ENCODE results near the gene AIF1L.

The AIF1L gene

DNA sequence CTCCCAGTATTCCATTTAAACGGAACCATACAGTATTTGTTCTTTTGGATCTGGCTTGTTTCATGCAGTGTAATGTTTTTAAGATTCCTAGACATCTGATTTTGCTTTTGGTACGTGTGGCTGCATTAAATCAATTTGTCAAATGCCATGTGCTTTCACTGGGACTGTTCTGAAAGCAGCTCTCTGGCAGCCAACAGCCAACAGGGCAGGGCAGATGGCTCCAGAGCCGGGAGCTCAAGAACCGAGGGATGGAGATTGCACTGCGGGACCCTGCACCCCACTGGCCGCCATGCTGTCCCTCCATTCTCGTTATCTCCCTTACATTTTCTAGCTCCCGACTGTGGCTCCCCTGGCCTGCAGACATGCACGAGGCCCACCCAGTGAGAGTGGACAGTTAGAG is 33.4 kb upstream of the AIF1L start:
- Histone ChIP-seq H3K27me3 (ENCODE audit: control insufficient read depth, insufficient read depth, low read length) (no peaks in the 10 kb centered on the region), H3K9ac (ENCODE audit: low read depth, low read length) (no peak overlapping the region), H3K9me3 (ENCODE audit: control insufficient read depth, insufficient read depth, low read length) (no peaks in the 10 kb centered on the region), H3K4me3 (ENCODE audit: low read depth, low read length) (no peak overlapping the region), H3K36me3 (ENCODE audit: control insufficient read depth, insufficient read depth, low read length) (no peaks in the 10 kb centered on the region), H3K4me1 (ENCODE audit: control insufficient read depth, insufficient read depth, low read length) (no peaks in the 10 kb centered on the region)

DNA sequence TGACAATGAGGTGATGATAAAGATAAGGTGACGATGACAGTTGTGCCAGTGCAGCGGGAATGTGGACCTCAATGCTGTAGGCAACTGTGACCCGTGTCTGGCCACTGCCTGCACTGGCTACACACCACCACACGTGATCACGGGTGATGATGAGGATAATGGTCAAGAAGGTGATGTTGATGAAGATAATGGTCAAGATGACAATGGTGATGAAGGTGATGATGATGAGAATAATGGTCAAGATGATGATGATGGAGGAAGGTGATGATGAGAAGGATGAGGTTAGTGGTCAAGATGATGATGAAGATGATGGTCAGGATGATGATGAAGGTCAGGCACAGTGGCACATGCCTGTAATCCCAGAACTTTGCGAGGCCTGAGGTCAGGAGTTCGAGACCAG is 30.7 kb upstream of the AIF1L start:
- H3K4me3 ChIP-seq (ENCODE audit: low read depth, low read length): no peak overlapping the region
- H3K36me3 ChIP-seq (ENCODE audit: control insufficient read depth, insufficient read depth, low read length): no peaks in the 10 kb centered on the region
- H3K9me3 ChIP-seq (ENCODE audit: control insufficient read depth, insufficient read depth, low read length): no peaks in the 10 kb centered on the region
- H3K9ac ChIP-seq (ENCODE audit: low read depth, low read length): no peak overlapping the region
- no peaks in the 10 kb centered on the region for H3K27me3 ChIP-seq (ENCODE audit: control insufficient read depth, insufficient read depth, low read length)
- no peaks in the 10 kb centered on the region for H3K4me1 ChIP-seq (ENCODE audit: control insufficient read depth, insufficient read depth, low read length)

DNA sequence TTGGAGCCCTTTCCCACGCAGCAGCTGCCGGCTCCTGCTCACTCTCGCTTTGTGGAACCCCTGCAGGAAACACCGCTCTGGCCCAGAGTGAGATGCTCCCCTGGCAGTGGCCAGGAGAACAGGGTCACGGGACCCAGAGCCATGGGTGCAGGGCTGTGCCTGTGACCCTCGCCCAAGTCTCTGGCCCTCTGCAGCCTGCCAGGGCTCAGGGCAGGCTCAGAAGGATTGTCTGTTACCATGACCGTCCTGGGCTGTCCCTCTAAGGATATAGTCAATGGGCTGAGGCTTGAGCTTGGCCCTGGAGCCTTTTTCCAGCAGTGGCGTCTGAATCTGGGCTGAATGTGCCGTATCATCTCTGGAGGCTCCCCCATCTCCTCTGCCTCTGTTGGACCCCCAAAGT is 28.7 kb upstream of the AIF1L start:
- H3K9ac ChIP-seq (ENCODE audit: low read depth, low read length): no peak overlapping the region

DNA sequence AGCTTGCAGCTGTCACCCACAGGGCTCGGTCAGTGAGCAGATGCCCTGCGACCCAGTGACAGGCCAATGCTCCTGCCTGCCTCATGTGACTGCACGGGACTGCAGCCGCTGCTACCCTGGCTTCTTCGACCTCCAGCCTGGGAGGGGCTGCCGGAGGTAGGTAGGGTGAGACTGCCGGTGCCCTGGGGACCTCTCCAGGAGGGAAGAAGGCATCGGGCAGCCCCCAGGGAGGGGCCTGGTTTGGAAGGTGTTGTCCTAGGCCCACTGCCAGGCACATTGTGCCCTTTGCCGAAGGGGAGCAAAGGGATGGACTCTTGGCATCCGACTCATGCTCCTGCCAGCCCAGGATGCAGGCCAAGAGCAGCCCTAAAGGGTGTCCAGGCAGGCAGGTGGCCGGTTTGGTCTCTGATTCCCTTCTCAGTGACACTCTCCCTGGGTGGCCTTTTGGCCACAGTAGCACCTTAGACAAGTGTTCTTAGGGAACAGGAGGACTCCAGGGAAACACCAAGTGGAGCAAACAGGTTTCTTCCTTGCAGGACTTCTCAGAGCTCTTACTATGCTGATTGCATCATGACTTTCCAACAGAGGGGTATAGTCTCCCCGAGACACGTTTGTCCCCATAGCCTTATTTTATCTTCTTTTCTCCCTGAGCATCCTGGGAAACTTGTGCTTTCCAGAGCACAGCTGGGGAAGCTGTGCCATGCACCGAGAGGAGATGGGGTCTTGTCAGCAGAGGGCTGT is 28.1 kb upstream of the AIF1L start:
- no peak overlapping the region for H3K9ac ChIP-seq (ENCODE audit: low read depth, low read length)
- H3K4me3 ChIP-seq (ENCODE audit: low read depth, low read length): no peak overlapping the region
- no peaks in the 10 kb centered on the region for H3K36me3 ChIP-seq (ENCODE audit: control insufficient read depth, insufficient read depth, low read length)
- H3K27me3 ChIP-seq (ENCODE audit: control insufficient read depth, insufficient read depth, low read length): no peaks in the 10 kb centered on the region
- no peaks in the 10 kb centered on the region for H3K4me1 ChIP-seq (ENCODE audit: control insufficient read depth, insufficient read depth, low read length)
- H3K9me3 ChIP-seq (ENCODE audit: control insufficient read depth, insufficient read depth, low read length): no peaks in the 10 kb centered on the region

More for the DNA sequence above, 28.7 kb upstream of the AIF1L start:
- Histone ChIP-seq H3K4me3 (ENCODE audit: low read depth, low read length) (no peak overlapping the region), H3K4me1 (ENCODE audit: control insufficient read depth, insufficient read depth, low read length) (no peaks in the 10 kb centered on the region), H3K36me3 (ENCODE audit: control insufficient read depth, insufficient read depth, low read length) (no peaks in the 10 kb centered on the region), H3K27me3 (ENCODE audit: control insufficient read depth, insufficient read depth, low read length) (no peaks in the 10 kb centered on the region), H3K9me3 (ENCODE audit: control insufficient read depth, insufficient read depth, low read length) (no peaks in the 10 kb centered on the region)

DNA sequence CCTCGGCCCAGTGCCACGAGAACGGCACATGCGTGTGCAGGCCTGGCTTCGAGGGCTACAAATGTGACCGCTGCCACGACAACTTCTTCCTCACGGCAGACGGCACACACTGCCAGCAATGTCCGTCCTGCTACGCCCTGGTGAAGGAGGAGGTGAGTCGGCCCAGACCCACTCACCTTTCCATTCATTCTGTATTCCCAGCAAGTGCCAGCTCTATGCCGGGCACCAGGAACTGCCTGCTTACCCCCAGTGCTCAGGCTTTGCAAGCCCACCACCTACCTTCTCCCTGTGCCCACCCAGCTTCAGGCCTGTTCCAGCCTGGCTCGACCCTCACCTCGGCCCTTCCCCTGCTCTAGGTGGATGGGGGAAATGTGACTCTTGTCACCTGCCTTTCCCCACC is 26.6 kb upstream of the AIF1L start:
- H3K4me3 ChIP-seq (ENCODE audit: low read depth, low read length): no peak overlapping the region
- H3K27me3 ChIP-seq (ENCODE audit: control insufficient read depth, insufficient read depth, low read length): no peaks in the 10 kb centered on the region
- no peaks in the 10 kb centered on the region for H3K36me3 ChIP-seq (ENCODE audit: control insufficient read depth, insufficient read depth, low read length)
- no peaks in the 10 kb centered on the region for H3K9me3 ChIP-seq (ENCODE audit: control insufficient read depth, insufficient read depth, low read length)
- no peak overlapping the region for H3K9ac ChIP-seq (ENCODE audit: low read depth, low read length)
- H3K4me1 ChIP-seq (ENCODE audit: control insufficient read depth, insufficient read depth, low read length): no peaks in the 10 kb centered on the region

DNA sequence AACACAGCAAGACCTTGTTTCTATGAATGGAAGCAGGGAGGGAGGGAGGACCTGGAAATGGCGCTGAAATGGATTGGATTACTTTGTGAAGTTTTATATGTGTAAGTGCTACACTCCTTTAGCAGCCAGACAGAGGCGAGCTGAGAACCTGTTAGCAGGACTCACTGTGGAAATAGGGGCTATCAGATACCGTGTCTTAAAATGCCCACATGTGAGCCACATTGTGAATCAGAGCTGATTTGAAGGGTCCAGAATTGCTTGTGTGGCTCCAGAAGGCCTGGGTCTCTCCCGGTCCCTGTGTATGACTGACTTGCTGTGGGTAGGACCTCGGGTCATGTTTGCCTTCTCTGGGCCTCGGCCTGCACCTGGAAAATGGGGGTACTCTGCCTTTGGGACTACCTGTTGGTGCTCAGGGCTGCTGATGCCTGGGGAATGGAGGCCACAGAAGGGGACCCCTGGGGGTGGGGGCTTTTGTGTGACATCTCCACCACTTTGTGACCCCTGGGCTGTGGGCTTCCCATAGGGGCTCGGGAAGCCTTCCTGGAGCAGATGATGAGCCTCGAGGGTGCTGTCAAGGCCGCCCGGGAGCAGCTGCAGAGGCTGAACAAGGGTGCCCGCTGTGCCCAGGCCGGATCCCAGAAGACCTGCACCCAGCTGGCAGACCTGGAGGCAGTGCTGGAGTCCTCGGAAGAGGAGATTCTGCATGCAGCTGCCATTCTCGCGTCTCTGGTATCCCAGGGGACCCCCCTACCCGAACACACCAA is 24.0 kb upstream of the AIF1L start:
- Histone ChIP-seq H3K9ac (ENCODE audit: low read depth, low read length) (no peak overlapping the region), H3K27me3 (ENCODE audit: control insufficient read depth, insufficient read depth, low read length) (no peaks in the 10 kb centered on the region), H3K9me3 (ENCODE audit: control insufficient read depth, insufficient read depth, low read length) (no peaks in the 10 kb centered on the region)

DNA sequence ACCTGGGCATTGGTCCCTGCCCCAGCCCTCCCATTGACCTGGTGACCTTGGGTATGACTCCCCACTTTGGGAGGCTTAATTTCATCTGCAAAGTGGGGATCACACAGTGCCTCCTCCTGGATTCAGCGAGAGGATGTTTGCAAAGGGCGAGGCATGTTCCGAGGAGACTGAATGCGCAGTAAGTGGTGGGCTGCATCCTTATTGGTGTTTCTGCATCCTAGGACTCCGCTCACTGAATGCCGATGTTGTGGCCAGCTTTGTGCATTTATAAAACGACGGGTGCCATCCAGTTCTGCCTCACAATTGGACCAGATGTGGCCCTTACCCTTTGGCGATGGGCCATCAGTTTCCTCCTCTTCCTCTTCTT is 23.5 kb upstream of the AIF1L start:
- Histone ChIP-seq H3K9me3 (ENCODE audit: control insufficient read depth, insufficient read depth, low read length) (no peaks in the 10 kb centered on the region), H3K27me3 (ENCODE audit: control insufficient read depth, insufficient read depth, low read length) (no peaks in the 10 kb centered on the region), H3K9ac (ENCODE audit: low read depth, low read length) (no peak overlapping the region), H3K4me1 (ENCODE audit: control insufficient read depth, insufficient read depth, low read length) (no peaks in the 10 kb centered on the region), H3K36me3 (ENCODE audit: control insufficient read depth, insufficient read depth, low read length) (no peaks in the 10 kb centered on the region), H3K4me3 (ENCODE audit: low read depth, low read length) (no peak overlapping the region)

More for the DNA sequence above, 24.0 kb upstream of the AIF1L start:
- Histone ChIP-seq H3K36me3 (ENCODE audit: control insufficient read depth, insufficient read depth, low read length) (no peaks in the 10 kb centered on the region), H3K4me3 (ENCODE audit: low read depth, low read length) (no peak overlapping the region), H3K4me1 (ENCODE audit: control insufficient read depth, insufficient read depth, low read length) (no peaks in the 10 kb centered on the region)

DNA sequence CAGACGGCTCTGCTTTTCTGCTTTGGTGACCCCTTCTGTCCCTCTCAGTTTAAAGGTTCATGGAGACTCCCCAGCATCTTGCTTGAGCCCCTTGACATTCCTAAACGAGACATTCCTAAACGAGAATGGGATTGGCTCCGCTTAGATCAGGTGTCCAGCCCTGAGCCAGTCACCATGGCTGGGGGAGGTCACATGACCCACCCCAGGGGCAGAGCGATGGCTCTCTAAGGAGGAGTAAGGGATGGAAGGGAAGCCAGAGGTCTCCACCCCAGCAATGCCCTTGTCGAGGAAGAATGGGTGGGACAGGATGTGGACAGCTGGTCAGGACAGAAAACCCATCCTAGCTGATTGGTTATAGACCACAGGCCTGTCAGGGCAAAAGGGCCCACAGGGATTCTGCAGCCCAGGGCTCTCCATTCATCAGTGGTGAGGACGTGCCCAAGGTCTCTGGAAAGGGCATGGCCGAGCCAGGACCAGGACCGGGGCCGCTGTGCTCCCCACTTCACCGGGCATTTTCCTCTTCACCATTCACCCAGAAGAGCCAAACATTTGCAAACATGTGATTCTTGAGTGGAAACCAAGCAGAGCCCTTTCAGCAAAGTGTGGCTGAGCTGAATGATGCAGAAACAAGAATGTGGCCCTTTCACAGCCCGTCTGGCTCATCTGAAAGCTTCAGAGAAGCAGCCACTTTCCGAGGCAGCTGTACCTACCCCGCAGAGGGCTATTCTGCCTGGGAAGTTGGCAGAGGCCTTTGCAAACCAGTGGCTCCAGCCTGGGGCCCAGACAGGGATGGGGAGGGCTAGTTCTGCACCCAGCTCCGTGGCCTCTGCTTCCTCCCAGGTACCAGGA is 19.8 kb upstream of the AIF1L start:
- H3K36me3 ChIP-seq (ENCODE audit: control insufficient read depth, insufficient read depth, low read length): no peaks in the 10 kb centered on the region
- no peaks in the 10 kb centered on the region for H3K27me3 ChIP-seq (ENCODE audit: control insufficient read depth, insufficient read depth, low read length)
- H3K9me3 ChIP-seq (ENCODE audit: control insufficient read depth, insufficient read depth, low read length): no peaks in the 10 kb centered on the region
- H3K9ac ChIP-seq (ENCODE audit: low read depth, low read length): no peak overlapping the region
- no peaks in the 10 kb centered on the region for H3K4me1 ChIP-seq (ENCODE audit: control insufficient read depth, insufficient read depth, low read length)
- no peak overlapping the region for H3K4me3 ChIP-seq (ENCODE audit: low read depth, low read length)

DNA sequence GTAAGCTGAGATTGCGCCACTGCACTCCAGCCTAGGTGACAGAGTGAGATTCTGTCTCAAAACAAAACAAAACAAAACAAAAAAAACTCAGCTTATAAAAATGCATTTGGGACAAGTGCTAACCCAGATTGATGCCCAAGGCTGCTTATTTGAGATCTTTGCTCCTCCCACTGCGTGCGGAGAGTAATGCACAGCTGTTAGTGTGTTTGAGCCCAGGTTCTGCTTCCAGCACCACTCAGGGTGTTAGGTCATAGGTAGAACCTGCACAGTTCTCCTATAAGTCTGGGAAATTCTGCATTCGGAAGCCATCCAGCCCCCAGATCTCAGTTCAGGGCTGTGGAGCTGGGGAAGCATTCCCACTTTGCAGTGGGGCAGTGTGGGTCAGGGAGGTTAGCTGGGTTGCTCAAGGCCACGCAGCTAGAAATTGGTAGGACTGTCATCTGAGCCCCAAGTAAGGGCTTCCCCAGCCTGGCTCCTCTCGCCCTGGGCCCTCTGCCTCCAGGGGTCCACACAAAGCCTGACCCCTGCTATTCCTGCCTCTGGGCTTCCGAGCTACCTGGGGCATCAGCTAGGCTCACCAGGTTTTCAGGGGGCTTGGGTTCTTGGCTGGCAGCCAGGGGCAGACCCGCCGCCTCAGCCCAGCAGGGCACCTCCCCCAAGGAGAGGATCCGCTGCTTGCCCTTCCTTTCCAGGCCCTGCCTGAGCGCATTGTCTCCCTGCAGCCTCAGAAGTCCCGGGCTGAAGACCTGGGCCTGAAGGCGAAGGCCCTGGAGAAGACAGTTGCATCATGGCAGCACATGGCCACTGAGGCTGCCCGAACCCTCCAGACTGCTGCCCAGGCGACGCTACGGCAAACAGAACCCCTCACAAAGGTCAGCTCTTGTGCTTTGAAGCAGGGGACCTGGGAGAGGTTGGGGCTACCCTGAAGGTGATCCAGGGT is 17.6 kb upstream of the AIF1L start:
- no peaks in the 10 kb centered on the region for H3K4me1 ChIP-seq (ENCODE audit: control insufficient read depth, insufficient read depth, low read length)
- no peaks in the 10 kb centered on the region for H3K27me3 ChIP-seq (ENCODE audit: control insufficient read depth, insufficient read depth, low read length)
- no peaks in the 10 kb centered on the region for H3K9me3 ChIP-seq (ENCODE audit: control insufficient read depth, insufficient read depth, low read length)
- no peaks in the 10 kb centered on the region for H3K36me3 ChIP-seq (ENCODE audit: control insufficient read depth, insufficient read depth, low read length)
- H3K9ac ChIP-seq (ENCODE audit: low read depth, low read length): no peak overlapping the region
- H3K4me3 ChIP-seq (ENCODE audit: low read depth, low read length): no peak overlapping the region

DNA sequence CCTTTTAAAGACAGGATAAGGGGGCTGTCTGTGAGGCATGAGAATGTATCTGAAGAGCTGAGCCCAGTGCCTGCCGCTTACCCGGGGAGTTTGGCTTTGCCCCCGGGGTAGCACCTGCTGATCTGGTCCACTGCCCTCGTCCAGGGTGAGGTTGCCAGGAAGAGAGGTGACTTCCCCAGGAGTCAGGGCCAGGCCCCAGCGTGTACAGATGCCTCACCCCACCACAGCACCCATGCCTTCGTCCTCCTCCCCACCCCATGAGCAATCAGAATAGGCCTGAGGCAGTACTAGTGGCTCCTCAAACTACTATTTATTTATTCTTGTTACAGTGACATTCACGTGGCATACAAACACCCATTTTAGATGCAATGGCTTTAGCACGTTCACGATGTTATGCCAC is 15.7 kb upstream of the AIF1L start:
- no peak overlapping the region for H3K9ac ChIP-seq (ENCODE audit: low read depth, low read length)
- no peaks in the 10 kb centered on the region for H3K4me1 ChIP-seq (ENCODE audit: control insufficient read depth, insufficient read depth, low read length)
- no peak overlapping the region for H3K4me3 ChIP-seq (ENCODE audit: low read depth, low read length)
- no peaks in the 10 kb centered on the region for H3K9me3 ChIP-seq (ENCODE audit: control insufficient read depth, insufficient read depth, low read length)
- no peaks in the 10 kb centered on the region for H3K36me3 ChIP-seq (ENCODE audit: control insufficient read depth, insufficient read depth, low read length)
- H3K27me3 ChIP-seq (ENCODE audit: control insufficient read depth, insufficient read depth, low read length): no peaks in the 10 kb centered on the region

DNA sequence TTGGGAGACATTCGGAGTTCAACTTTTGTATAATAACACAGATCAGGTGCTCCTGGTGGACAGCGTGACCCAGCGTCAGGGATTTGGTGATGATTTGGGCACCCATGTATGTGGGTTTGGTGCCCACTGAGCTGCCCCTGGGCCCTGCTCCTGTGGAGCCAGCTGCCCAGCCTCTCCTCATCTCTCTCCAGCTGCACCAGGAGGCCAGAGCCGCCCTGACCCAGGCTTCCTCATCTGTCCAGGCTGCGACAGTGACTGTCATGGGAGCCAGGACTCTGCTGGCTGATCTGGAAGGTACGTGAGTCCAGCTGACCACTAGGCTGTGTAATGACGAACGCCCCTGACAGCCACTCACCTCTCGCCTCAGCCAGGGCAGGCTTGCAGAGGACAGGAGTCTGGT is 14.5 kb upstream of the AIF1L start:
- Histone ChIP-seq H3K27me3 (ENCODE audit: control insufficient read depth, insufficient read depth, low read length) (no peaks in the 10 kb centered on the region), H3K4me1 (ENCODE audit: control insufficient read depth, insufficient read depth, low read length) (no peaks in the 10 kb centered on the region), H3K9ac (ENCODE audit: low read depth, low read length) (no peak overlapping the region), H3K9me3 (ENCODE audit: control insufficient read depth, insufficient read depth, low read length) (no peaks in the 10 kb centered on the region), H3K4me3 (ENCODE audit: low read depth, low read length) (no peak overlapping the region), H3K36me3 (ENCODE audit: control insufficient read depth, insufficient read depth, low read length) (no peaks in the 10 kb centered on the region)
